Frontal cortex (tissue), 4 donors: ENCODE data around the gene SPOCK1. TPM values are rescaled to one million over a fixed set of nuclear protein-coding genes. Genes with fewer than 3 reads are reported as not detected.

Experiments used
- DNase-seq, 2 donors: peaks; one replicate each; pipeline ENCODE4 v3.0.0; 2012; ENCODE audit warnings: low spot score in 2 of 2
- FAIRE-seq: peaks from 2 replicates; lab custom pipeline; 2012; peaks lifted over from hg19 to GRCh38; lab: Jason Lieb, UNC
- total RNA-seq: library from RNA; depleted of rRNA; stranded (reverse); fragments of >200 nt; gene quantifications from one replicate; pipeline ENCODE4 v1.2.3, GENCODE V29; 2014
- donor health status: control.
- donor health status: control.
- donor health status: control.

The SPOCK1 gene
- total RNA-seq, 1 donor from 2014 or later, result 37.9 TPM

GRCh38 chr5:137034213-137034612, 464.9 kb downstream of the SPOCK1 start:
- no peak for FAIRE-seq
- DNase-seq, result no peak

DNA sequence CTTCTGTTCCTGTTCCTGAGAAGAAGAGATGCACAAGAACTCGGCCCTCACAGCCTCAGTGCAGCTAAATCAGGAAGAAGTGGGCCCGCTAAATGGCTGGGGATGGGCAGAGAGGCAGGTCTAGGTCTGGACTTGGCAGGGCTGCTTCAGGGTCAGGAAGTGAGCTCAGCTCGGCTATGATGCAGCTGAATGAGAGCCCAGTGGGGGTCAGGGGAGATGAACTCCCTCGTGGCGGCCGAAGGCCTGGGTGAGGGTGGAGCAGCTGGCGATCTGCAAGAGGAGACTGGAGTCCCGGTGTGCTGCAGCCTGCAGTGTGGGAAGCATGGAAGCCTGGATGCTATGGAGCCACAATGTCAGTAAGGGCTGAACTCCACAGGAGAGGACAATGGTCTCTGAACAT, 466.2 kb downstream of the SPOCK1 start:
- no peak for FAIRE-seq
- no peak for DNase-seq

DNA sequence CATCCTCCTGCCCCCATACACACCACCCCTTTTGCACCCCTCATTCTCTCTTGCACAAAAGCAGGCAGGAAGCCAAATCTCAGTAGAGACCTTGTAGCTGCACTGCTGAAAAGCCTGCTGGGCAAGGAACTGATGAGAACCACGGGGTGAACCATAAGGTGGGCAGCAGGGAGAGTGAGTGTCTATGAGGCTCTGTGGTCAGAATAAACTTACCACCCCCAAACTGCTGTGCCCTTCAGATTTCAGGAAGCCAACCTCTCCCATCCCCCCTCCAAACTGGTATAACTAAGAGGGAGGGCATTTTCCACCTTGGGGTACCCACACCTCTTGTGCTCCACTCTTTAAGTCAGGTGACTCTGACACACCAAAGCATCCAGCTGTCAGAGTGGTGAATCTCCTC, 471.4 kb downstream of the SPOCK1 start:
- FAIRE-seq, result no peak

DNA sequence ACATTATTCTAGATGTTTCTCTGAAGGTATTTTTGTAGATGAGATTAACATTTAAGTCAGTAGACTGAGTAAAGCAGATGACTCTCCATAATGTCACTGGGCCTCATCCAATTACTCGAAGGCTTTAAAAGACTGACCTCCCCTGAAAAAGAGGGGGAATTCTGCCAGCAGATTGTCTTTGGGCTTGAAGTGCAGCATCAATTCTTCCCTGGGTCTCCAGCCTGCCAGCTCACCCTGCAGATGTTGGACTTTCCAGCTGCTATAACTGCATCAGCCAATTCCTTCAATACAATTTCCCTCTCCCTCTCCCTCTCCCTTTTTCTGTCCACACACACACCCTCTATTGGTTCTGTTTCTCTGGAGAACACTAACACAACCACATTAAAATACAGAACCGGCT, 472.8 kb downstream of the SPOCK1 start:
- no peak for DNase-seq
- FAIRE-seq, result no peak

More for the DNA sequence above, 471.4 kb downstream of the SPOCK1 start:
- DNase-seq, result no peak

- DNase-seq, result no peak
These were observed 475.1 kb downstream of the SPOCK1 start for GRCh38 chr5:137024044-137024443.

DNA sequence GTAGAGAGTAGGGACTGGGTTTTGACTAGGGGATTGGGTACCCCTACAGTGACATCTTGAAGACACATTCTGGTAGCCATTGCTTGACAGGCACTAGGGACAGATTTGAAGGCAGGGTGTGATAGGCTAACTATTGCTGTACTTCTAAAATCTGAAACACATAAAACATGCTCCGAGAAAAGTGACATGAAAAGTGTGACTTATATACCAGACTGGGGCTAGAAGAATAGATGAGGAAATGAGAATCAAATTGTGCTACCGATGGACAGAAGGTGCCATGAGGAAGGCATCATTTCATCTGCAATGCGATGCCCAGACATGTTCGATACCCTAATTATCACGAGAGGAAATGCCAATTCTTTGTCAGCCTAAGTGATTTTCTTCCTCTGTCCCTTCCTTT, 475.8 kb downstream of the SPOCK1 start:
- FAIRE-seq (no peak), DNase-seq (no peak)

More at GRCh38 chr5:137024044-137024443, 475.1 kb downstream of the SPOCK1 start:
- no peak for FAIRE-seq

DNA sequence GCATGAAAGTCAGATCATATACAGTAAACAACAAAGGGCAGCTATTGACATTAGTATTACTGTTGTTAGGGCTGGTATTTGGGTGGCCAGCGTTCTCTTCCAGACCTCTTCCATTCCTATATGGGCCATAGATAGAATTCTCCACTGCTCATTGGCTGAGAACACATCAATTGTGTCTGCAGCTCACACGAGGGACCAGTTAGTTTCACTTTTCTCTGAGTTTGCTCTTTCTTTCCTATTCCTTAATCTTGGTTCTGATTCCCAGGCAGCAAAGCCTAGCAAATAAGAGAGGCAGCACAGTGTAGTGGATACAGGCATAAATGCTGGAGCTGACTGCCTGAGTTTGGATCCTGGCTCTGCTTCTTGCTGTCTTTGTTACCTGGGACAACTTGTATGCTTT, 476.4 kb downstream of the SPOCK1 start:
- FAIRE-seq, result no peak

DNA sequence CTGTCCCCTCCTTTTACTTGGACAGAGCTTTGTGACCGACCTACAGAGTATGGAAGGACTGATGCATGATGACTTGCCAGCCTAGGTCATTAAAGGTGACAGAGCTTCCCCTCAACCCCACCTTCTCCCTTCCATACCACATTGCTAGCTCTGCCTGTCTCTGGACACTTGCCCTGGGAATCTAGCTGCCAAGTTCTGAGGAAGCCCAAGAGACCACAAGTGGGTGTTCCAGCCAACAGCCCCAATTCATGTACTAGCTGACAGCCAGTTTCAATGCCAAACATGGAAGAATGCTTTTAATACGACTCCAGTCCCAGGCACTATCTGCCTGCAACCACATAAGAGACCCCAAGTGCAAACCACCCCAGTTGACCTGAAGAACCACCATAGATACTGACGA, 477.1 kb downstream of the SPOCK1 start:
- no peak for DNase-seq
- no peak for FAIRE-seq

More for the DNA sequence above, 476.4 kb downstream of the SPOCK1 start:
- DNase-seq, result no peak

DNA sequence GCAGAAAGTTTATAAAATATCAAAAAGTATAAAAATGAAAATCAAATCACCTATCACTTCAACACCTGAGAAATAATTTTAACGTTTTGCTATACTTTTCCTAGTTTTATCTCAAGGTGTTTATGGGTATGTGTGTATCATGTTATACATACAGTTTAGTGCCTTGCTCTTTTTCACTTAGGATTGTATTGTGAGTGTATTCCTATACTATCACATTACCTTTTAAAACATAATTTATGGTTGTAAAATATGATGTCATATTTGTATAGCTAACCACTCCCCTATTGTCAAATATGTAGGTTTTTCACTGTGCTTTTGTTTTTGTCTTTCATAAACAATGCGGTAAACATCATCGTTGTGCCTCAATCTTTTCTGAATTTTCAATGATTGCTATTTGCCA, 479.9 kb downstream of the SPOCK1 start:
- DNase-seq, result no peak
- no peak for FAIRE-seq

GRCh38 chr5:137016783-137017324, 482.3 kb downstream of the SPOCK1 start:
- no peak for FAIRE-seq
- no peak for DNase-seq

GRCh38 chr5:137015540-137016116, 483.5 kb downstream of the SPOCK1 start:
- DNase-seq, result no peak
- no peak for FAIRE-seq

DNA sequence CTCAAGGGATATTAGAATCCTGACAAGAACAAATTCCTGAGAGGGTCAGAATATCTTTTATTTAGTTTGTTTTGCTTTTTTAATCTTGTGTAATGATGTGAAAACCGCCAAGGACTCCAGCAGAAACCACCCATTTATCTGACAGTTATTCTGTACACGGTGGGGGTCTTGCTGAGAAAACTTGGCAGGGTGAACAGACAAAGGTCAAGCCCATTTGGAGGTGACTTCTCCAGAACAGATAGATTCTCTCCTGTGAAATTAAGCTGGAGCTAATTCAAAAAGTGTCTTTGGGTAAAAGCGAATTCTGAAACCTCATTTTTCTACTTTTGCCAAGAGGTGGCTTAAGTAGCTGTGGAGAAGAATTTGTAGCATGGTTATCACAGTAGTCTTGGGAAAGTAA, 484.4 kb downstream of the SPOCK1 start:
- DNase-seq, result no peak
- no peak for FAIRE-seq

DNA sequence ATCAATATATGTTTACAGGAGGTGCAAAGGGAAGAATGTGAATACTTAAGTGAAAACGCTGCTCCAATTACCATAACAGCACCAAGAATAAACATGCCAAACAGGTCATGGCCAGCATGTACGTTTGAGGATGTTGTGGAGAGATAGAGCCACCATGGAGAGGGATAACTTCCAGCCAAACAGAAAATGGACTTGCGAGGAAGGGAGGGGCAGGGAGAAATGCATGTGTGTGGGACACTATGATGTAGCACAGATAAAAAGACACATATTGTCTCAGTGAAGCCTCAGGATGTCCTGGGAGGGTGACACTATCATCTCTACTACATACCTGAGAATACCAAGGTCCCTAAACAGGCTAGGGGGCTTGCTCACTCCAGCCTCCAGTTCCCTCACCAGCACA, 488.9 kb downstream of the SPOCK1 start:
- FAIRE-seq (no peak), DNase-seq (no peak)

- DNase-seq (no peak), FAIRE-seq (no peak)
These were observed 494.8 kb downstream of the SPOCK1 start for GRCh38 chr5:137004279-137004678.

DNA sequence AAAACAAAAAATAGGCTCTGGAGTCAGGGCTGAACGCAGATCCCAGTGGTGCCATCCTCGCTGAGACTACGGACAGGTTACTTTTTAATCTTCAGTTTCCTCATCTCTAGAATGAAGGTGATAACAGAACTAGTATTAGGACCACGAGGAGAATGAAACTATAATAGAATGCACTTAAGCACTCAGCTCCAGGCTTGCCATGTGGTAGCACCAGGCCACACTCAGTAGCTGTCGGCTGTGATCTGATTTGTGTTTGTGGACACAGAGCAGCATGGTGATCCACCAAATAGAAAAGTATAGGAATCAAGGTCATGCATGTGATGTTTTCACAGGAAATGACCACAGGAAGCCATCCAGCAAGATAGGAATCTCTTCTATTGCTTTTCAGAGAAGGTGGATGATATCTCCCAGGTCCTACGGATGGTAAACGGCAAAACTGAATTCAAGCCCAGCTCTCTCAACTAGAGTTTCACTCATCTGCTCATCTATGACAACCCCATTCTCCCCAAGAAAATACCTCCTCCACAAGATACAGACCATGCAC, 498.0 kb downstream of the SPOCK1 start:
- DNase-seq (no peak), FAIRE-seq (no peak)

DNA sequence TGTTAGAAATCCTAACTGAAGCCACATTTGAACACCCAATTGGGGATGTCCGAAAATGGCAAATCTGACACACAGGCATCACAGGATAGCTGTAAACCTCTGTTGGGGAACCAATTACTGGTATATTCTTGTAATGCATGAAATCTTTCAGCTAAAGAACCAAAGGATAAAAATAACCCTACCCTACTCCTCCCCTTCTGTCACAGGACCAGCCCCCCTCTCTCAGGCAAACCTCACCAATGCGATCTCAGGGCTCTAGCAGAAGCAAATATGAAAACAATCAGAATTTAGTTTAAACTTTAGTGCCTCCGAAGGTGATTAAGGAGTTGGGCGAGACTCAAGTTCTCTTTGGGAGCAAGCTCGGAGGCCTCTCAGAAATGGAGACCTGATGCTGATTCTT, 499.3 kb downstream of the SPOCK1 start:
- DNase-seq, result no peak
- FAIRE-seq, result no peak

- DNase-seq (no peak), FAIRE-seq (no peak)
These were observed 500.2 kb downstream of the SPOCK1 start for GRCh38 chr5:136998854-136999357.

DNA sequence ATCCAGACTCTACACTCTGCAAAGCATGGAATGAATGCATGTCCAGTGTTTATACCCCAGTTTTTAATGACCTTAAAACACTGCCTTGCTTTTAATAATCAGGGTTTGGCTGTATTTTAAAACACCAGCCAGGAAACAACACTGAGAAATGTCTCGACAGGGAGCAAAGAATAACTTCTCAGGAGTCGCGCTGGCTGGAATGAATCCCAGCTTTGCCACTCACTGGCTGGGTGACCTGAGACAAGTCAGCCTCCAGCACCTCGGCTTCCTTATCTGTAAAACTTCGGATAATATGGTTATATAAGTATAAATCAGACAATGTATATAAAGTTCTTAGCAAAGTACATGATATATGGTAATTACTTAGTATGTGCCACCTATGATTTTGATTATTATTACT, 505.0 kb downstream of the SPOCK1 start:
- DNase-seq (no peak), FAIRE-seq (no peak)

DNA sequence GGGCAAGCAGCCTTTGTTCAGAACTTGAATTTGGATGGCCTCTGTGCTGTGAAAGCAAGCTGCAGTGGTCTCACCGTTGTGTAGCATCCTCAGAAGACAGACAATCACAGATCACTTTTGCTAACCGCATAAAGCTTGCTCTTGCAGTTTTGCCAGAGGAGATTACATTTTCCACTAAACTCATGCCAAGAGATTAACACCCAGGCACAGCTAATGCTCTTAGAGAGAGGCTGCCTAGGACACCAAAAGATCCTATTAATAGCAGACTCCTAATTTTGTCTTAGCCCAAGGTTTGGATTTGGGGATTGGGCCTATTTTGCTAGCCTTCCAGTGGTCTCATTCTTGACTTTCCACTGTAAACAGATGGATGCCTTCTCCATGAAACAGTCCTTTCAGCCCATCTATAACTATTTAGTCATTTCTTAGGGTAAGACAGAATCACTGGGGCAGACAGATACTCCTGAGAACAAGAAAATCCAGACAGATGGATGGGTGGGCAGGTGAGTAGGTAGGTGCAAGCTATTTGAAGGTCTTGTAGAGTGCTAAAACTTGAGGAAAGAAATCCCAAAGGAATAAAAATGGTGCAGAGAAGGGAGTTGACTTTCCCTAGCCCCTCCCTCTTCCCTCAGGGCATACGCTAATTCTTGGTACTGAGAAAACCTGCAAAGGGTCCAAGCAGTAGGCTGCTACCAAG, 506.2 kb downstream of the SPOCK1 start:
- DNase-seq, result no peak
- no peak for FAIRE-seq

DNA sequence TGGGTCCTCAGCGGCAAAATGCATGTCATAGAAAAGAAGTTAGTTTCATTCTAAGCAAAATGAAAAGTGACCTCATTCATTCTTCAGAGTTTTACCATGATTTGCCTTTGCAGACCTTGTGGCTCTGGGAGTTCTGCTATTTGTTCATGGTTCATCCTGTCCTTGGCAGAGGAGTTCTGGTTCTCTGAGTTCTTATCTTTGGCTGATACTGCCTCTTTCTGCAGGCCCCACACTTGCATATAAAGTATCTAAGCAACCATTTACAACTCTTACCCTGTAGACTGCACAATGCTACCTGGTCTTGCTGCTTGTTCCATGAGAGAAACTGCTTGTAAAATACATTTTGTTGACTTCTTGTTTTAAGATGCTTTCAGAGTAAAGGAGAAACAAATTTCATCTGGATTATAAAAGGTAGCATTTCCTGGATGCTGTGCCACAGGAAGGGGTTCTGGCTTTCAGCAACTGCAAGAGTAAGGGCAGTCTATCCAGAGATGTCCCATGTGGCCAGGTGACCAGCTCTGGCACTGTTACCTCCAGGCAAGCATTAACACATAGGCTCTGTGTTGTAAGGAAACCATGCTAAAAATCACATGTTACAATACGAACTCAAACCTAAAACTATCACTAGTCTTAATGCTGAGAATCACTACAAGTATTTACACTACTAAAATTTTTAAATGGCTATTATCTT, 513.2 kb downstream of the SPOCK1 start:
- FAIRE-seq (no peak), DNase-seq (no peak)
